ENCODE measurements around the gene SLC1A5. TPM values are rescaled to one million over a fixed set of nuclear protein-coding genes. Genes with fewer than 3 reads are reported as not detected.
A peak's percentile ranks its signal among the peaks of the same experiment; 100 is the strongest.
"Not testable (repeated sequence)": the region's sequence is repeated elsewhere in the genome, so short reads cannot be mapped to it uniquely, and the experiment has no call there.

Gene SLC1A5
- total RNA-seq, result 100 to 1,000 TPM in 1 of 2 donors, 10 to 100 TPM in 1; 88.5 to 145 TPM
- long read RNA-seq, transcript SLC1A5-205 (7 exons, 2,031 nt), result minor isoform, 7 of 169 reads
- long read RNA-seq, transcript SLC1A5-203 (8 exons, 2,882 nt), result major isoform, 121 of 169 reads
- long read RNA-seq, partial matches to known transcripts, result 37 of 169 reads
- long read RNA-seq, other reads (novel, unspliced or antisense), result 3 of 169 reads

DNA sequence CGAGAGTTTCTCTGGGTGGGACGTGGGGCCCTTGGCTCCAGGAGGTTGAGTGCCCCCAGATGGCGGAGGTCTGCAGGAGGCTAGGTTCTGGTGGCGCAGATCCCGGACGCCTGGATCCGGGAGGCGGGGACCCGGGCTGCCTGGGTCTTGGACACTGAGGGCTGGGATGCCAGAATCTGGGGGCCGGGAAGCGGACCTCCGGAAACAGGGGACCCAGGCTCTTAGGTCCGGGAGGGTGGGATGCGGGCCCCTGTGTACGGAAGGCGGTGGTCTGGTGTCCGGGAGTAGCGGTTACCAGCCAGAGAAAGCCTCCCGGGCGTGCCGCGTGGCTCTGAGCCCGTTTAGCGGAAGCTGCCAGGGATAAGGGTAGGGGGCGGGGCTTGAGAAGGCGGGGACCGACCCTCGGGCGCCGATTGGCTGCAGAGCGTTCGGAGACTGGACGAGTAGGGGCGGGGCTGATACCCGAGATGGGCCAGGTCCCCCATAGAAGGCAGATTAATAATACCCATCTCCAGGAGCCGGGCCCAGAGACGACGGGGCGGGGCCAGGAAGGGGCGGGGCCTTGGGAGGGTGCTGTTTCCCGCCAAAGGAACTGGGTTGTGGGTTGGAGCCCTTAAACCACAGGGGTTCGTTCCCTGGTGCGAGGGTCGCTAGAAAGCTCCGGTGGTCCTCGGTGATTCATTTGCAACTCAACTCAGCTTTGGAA lies at the start of gene SLC1A5:
Gene SLC1A5, minus strand, starts transcription at position 333 of the 706 bp plus-strand sequence. CDS start 629 bp downstream, outside the sequence.
- intact Hi-C loops (cut with DNase I, micrococcal nuclease), result no loop called here
- peak; percentile 72 for ATAC-seq
- DNase-seq, result peak; percentile 98 to 99

DNA sequence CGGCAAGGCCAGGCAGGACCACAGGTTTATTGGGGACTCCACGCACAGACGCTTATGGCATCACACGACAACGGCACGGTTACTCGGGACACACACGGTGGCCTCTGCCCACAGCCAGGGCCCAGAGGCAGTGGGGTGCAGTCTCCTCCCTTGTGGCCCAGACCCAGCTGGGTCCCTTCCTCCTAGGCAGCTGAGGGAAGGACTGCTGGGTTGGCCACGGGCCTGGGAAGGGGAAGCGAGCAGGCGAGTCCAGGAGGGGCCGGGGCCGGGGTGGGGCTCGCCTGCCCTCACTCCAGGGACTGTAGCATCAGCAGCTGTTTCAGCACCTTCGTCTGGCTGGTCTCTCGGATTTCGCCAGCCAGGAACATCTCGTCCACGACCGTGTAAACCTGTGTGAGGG lies 49.8 kb upstream of the SLC1A5 start:
- intact Hi-C loops (cut with DNase I, micrococcal nuclease), result no loop called here
- no peak for ATAC-seq
- no peak for DNase-seq

GRCh38 chr19:46834984-46835383 lies 46.6 kb upstream of the SLC1A5 start:
- ATAC-seq (no peak), DNase-seq (no peak)
- intact Hi-C loops (cut with DNase I, micrococcal nuclease), result no loop called here

DNA sequence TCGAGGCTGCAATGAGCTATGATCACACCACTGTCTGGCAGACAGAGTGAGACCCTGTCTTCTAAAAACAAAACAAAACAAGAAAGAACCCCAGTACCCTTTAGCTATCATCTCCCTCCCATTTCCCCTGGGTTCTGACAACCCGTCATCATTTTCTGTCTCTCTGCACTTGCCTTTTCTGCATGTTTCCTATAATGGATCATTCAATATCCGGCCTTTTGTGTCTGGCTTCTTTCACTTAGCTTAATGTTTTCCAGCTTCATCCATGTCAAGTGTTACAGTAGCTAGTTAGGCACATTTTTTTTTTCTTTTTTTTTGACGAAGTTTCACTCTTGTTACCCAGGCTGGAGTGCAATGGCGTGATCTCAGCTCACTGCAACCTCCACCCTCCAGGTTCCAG lies 45.7 kb upstream of the SLC1A5 start:
- intact Hi-C loops (cut with DNase I, micrococcal nuclease), result no loop called here
- DNase-seq, result no peak
- no peak for ATAC-seq

GRCh38 chr19:46830864-46831263 lies 42.5 kb upstream of the SLC1A5 start:
- no peak for ATAC-seq
- intact Hi-C loops (cut with DNase I, micrococcal nuclease), result no loop called here

DNA sequence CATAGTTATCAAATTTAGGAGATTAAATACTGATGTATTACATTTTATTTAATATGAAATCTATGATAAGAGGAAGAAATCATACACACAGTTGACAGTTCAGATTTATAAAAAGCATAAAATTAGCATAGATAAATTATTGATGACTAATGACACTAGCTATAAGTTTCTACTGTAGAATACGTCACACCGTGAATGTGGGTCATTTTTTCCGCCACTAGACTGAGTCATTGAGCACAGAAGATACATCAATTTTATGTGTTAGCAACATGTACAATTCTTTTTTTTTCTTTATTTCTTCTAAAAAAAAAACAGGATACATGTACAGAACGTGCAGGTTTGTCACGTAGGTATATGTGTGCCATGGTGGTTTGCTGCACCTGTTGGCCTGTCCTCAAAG lies 40.1 kb upstream of the SLC1A5 start:
- intact Hi-C loops (cut with DNase I, micrococcal nuclease), result no loop called here

More at GRCh38 chr19:46830864-46831263, 42.5 kb upstream of the SLC1A5 start:
- DNase-seq, result no peak

DNA sequence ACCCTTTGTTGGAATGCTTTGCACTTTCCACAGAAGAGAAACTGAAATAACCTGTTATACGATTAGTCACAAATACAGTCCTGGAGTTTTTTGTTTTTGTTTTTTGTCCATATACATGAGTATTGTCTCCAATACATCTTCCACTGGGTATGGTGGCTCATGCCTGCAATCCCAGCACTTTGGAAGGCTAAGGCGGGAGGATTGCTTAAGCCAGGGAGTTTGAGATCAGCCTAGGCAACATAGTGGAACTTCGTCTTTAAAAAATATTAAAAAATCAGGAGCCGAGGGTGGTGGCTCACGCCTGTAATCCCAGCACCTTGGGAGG lies 37.3 kb upstream of the SLC1A5 start:
- no peak for ATAC-seq
- intact Hi-C loops (cut with DNase I, micrococcal nuclease), result no loop called here
- no peak for DNase-seq

More for the DNA sequence above, 40.1 kb upstream of the SLC1A5 start:
- ATAC-seq (no peak), DNase-seq (no peak)

DNA sequence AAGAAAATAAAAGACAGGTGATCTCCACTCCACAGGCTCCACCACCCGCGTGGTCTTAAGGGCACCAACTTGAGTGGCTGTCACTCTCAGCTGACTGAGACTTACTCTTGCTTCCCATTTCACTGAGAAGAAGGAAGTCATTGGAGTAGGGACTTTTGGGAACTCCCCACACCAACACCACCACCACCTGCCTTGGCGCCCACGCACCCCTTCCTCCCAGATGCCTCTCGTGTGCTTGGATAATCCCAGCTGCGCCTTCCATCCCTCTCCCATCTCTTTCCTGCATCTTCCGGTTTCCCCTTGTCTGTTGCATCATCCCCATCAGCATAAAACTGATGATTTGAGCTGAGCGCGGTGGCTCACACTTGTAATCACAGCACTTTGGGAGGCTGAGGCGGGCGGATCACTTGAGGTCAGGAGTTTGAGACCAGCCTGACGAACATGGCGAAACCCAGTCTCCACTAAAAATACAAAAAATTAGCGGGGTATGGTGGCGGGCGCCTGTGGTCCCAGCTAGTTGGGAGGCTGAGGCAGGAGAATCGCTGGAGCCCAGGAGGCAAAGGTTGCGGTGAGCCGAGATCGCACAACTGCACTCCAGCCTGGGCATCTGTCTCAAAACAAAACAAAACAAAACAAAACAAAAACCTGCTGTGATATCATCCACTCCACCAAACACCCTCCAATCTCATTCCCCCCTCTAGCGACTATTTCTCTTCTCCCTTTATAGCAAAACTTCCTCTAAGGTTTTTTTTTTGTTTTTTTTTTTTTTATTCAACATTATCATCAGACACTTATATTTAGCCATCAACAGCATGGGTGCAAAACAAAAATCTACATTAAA lies 36.7 kb upstream of the SLC1A5 start:
- ATAC-seq, result no peak
- DNase-seq, result peak; percentile 26 to 37
- intact Hi-C loops (cut with DNase I, micrococcal nuclease), result no loop called here

GRCh38 chr19:46823049-46823448 lies 34.7 kb upstream of the SLC1A5 start:
- intact Hi-C loops (cut with DNase I, micrococcal nuclease), result no loop called here
- DNase-seq (no peak), ATAC-seq (no peak)

GRCh38 chr19:46822410-46822787 lies 34.0 kb upstream of the SLC1A5 start:
- intact Hi-C loops (cut with DNase I, micrococcal nuclease); ATAC-seq; DNase-seq: not testable (repeated sequence)

GRCh38 chr19:46821512-46822409 lies 33.4 kb upstream of the SLC1A5 start:
- intact Hi-C loops (cut with DNase I, micrococcal nuclease), result no loop called here
- ATAC-seq (peak; percentile 67), DNase-seq (peak; percentile 64 to 65)

DNA sequence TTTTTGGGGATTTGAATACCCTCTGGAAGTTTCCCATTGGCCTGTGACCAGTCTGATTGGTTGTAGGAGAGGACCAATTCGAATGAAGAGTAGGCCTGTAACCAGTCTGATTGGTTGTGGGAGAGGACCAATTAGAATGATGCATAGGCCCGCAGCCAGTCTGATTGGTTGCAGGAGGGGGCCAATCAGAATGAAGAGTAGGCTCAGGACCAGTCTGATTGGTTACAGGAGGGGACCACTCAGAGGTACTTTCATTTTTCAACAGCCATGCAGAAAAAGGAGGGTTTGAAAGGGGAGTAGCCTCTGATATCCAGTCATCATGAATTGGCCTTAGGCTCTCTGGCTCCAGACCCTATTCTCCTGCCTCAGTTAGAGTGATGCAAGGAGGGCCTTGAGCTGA lies 30.4 kb upstream of the SLC1A5 start:
- DNase-seq (no peak), ATAC-seq (no peak)

GRCh38 chr19:46815833-46816627 lies 27.6 kb upstream of the SLC1A5 start:
- intact Hi-C loops (cut with DNase I, micrococcal nuclease), result no loop called here
- DNase-seq (no peak), ATAC-seq (no peak)

More for the DNA sequence above, 30.4 kb upstream of the SLC1A5 start:
- intact Hi-C loops (cut with DNase I, micrococcal nuclease), result no loop called here

DNA sequence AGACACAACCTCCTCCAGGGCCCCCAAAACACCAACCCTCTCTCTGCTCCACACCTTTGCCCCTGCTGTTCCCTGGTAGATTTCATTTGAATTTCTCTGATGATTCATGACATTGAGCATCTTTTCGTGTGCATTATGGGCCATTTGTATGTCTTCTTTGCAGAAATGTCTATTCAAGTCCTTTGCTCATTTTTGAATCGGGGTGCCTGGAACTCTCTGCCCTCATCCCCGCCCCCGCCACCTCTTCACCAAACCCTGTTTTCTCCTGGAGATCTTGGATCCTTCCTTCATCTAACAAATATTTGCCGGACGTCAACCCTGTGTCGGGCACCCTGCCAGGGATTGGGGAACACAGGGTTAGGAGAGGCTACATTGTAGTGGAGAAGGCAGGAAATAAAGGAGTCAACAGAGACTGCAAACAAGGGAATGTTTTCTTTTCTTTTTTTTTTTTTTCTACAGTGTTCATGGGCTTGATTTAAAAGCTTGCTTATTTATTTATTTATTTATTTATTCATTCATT lies 25.5 kb upstream of the SLC1A5 start:
- intact Hi-C loops (cut with DNase I, micrococcal nuclease), result no loop called here
- ATAC-seq, result peak; percentile 80
- DNase-seq, result peak; percentile 51 to 66

GRCh38 chr19:46812977-46813838 lies 24.8 kb upstream of the SLC1A5 start:
- intact Hi-C loops (cut with DNase I, micrococcal nuclease), result no loop called here
- no peak for ATAC-seq
- no peak for DNase-seq

DNA sequence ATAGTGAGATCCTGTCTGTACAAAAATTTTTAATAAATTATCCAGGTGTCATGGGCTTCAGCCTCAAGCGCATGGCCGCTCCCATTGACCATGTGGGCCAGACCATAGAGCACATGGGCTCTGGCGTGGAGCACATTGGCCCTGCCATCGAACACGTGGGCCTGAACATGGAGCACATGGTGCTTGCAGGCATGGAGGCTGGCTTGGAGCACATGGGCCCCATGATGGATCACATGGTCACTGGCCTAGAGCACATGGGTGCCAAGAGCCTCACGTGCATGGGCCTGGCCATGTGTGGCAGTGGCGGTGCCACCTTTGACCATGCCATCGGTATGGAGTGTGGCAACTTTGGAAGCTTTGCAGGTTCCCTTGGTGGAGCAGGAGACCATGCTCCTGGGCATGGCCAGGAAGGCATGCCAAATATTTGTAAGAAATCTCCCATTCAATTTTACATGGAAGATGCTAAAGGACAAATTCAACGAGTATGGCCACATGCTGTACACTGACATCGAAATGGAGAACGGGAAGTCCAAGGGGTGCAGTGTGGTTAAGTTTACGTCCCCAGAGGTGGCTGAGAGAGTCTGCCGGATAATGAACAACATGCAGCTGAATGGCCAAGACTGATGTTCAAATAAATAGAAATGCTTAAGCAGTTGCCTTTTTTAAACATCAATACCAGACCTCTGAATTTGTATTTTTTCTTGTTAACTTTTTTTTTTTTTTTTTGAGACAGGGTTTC lies 21.3 kb upstream of the SLC1A5 start:
- intact Hi-C loops (cut with DNase I, micrococcal nuclease), result no loop called here
- DNase-seq (no peak), ATAC-seq (no peak)
